Gastrocnemius medialis (tissue), 4 donors: ENCODE data around the gene SERINC2.

ENCODE experiments used
- CTCF ChIP-seq, 5 experiments: fragments of 450-650 bp in 3 of 5; fragments of 200-600 bp in 2 of 5; sonication (generic) in 2 of 5; IDR thresholded peaks in 4 of 5; conservative IDR thresholded peaks in 1 of 5; 1 replicate in 4 of 5; 2 replicates in 1 of 5; pipeline ENCODE4 v1.5.1; 2016 to 2019; ENCODE audit warnings: antibody characterized with exemption in 5 of 5, mild to moderate bottlenecking in 3 of 5, moderate library complexity in 3 of 5
- POLR2A ChIP-seq, 2 donors: fragments of 450-650 bp; IDR thresholded peaks; one replicate each; pipeline ENCODE4 v1.6.1; 2017; ENCODE audit warnings: antibody characterized with exemption in 2 of 2, mild to moderate bottlenecking in 2 of 2, moderate library complexity in 2 of 2

DNA sequence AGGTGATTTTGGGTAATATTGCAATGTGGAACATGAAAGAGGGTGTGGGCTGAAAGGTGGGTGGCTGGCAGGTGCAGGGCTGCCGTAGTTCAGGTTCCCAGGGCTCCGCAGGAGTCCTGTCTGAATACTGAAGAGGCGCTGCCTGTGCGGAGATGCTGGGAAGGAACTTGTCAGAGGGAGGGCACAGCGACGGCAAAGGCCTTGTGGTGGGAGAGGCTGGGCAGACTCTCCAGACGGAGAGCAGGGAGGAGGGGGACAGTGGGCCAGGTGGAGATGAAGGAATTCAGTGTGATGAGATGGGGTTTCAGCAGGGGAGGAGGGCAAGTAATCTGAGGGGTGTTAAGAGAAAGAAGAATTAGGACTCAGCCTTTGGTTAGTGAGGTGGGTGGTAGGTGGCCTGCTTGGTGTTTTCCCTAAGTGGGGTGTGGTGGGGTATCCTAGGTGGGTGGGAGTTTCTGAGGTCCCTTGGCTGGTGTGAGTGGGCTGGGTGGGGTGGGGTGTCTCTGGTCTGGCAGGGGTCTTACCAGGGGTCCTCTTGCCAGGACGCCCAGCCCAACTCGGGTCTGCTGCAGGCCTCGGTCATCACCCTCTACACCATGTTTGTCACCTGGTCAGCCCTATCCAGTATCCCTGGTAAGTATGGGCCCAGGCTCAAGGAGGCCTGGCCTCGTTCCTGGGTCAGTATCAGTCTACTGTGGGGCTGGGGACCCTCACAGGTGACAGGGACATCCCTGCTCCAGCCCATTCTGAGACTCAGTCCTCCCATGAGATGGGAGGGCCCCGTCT lies 15.6 kb downstream of the SERINC2 start:
- TF ChIP-seq CTCF (IDR thresholded peaks at IDR 0.05 in 4 of 5, conservative IDR thresholded peaks at IDR 0.05 in 1 of 5) = no peak
- no peak for TF ChIP-seq POLR2A (IDR thresholded peaks at IDR 0.05)
